ENCODE data around the gene SLC49A3. TPM values are rescaled to one million over a fixed set of nuclear protein-coding genes. Genes with fewer than 3 reads are reported as not detected.

SLC49A3 gene
- total RNA-seq, 4 donors from 2014 or later = 5.9 to 18.0 (median 14.3) TPM

DNA sequence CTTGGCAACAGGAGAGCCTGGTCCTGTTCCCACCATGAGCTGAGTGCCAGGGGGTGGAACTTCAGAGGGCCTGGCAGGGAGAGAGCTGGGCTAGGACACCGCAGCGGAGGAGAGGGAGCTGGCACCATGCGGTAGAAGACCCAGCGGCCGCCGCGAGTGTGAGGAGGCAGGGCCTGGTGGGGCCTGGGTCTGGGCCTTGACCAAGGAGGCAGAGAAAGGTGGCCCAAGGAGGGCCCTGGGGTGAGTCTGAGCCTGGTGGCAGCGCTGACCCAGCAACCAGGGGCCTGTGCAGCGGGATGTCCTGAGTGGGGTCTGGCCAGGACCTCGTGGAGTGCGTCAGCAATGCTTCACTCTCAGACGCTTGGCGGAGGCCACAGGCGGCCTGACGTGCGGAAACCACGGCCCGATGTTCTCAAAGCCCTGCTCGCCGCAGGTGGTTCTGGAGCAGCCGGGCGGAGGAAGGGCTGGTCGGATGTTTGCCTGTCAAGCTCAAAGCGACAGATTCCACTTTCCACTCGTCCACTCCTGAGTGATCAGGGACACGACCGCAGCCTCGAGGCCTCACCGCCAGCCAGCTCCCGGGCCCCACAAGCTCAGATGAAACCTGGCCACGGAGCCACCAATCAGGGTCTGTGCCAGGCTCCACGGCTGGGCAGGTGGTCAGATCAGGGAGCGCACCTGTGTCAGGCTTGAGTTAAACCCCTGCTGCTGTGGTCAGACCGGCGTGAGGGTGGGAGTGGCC lies 35.7 kb downstream of the SLC49A3 start:
- H3K9me3 ChIP-seq = no peaks in the 10 kb centered on the region
- no peaks in the 10 kb centered on the region for H3K36me3 ChIP-seq
- H3K4me1 ChIP-seq = no peaks in the 10 kb centered on the region
- TF ChIP-seq POLR2A (IDR thresholded peaks at IDR 0.05) (no peak), EP300 (IDR thresholded peaks at IDR 0.05) (no peak)
- TF ChIP-seq, protein P1, sequence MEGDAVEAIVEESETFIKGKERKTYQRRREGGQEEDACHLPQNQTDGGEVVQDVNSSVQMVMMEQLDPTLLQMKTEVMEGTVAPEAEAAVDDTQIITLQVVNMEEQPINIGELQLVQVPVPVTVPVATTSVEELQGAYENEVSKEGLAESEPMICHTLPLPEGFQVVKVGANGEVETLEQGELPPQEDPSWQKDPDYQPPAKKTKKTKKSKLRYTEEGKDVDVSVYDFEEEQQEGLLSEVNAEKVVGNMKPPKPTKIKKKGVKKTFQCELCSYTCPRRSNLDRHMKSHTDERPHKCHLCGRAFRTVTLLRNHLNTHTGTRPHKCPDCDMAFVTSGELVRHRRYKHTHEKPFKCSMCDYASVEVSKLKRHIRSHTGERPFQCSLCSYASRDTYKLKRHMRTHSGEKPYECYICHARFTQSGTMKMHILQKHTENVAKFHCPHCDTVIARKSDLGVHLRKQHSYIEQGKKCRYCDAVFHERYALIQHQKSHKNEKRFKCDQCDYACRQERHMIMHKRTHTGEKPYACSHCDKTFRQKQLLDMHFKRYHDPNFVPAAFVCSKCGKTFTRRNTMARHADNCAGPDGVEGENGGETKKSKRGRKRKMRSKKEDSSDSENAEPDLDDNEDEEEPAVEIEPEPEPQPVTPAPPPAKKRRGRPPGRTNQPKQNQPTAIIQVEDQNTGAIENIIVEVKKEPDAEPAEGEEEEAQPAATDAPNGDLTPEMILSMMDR (IDR thresholded peaks at IDR 0.05) = no peak
- H3K4me3 ChIP-seq = no peak overlapping the region
- H3K27me3 ChIP-seq = peaks cover 0 to 37% of the 10 kb centered on the region in 2 donors
- no peak overlapping the region for H3K27ac ChIP-seq
- DNase-seq (ENCODE audit: low spot score in 2 of 2) = no peak
- WGBS, 2 donors = 87 to 88% methylated on average over 25 to 35 of the region's 35 CpGs

DNA sequence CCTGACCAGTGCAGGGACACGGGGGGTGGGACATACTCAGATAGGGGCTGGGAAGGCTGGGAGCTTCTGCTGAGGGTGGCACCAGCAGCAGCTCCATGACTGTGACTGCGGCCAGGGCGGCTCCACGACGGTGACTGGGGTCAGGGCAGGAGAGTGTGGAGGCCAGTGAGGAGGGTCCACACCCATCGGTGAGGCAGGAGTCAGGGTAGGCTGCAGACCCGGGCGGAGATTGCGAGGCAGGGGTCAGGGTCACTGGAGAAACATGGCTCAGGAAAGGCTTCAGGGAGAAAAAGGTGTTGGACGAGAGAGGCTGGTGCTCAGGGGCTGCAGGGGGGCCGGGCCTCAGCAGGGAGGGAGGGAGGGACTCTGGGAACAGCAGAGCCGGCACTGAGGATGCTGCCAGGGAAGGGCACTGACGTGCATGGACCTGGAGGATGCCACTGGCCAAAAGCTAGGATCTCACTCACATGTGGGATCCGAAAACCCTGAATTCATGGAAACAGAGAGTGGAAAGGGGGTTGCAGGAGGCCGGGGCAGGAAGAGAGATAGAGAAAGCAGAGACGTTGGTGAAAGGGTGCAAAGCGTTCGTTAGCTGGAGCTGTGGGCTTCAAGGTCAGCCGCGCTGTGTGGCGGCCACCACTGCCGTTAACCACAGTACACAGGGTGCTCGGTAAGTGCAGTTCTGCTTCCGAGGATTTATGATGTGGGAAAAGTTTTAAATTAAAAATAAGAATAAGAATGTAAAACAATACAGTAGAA lies 36.9 kb downstream of the SLC49A3 start:
- H3K4me3 ChIP-seq = no peak overlapping the region
- WGBS, 2 donors = 58 to 70% methylated on average over 24 of the region's 24 CpGs
- H3K27ac ChIP-seq = no peak overlapping the region
- no peak for DNase-seq (ENCODE audit: low spot score in 2 of 2)
- H3K36me3 ChIP-seq = no peaks in the 10 kb centered on the region
- H3K4me1 ChIP-seq = no peaks in the 10 kb centered on the region
- peaks cover 0 to 47% of the 10 kb centered on the region in 2 donors for H3K27me3 ChIP-seq
- TF ChIP-seq EP300 (IDR thresholded peaks at IDR 0.05) (no peak), POLR2A (IDR thresholded peaks at IDR 0.05) (no peak)
- TF ChIP-seq, protein P1 (IDR thresholded peaks at IDR 0.05) = no peak
- H3K9me3 ChIP-seq = no peaks in the 10 kb centered on the region

DNA sequence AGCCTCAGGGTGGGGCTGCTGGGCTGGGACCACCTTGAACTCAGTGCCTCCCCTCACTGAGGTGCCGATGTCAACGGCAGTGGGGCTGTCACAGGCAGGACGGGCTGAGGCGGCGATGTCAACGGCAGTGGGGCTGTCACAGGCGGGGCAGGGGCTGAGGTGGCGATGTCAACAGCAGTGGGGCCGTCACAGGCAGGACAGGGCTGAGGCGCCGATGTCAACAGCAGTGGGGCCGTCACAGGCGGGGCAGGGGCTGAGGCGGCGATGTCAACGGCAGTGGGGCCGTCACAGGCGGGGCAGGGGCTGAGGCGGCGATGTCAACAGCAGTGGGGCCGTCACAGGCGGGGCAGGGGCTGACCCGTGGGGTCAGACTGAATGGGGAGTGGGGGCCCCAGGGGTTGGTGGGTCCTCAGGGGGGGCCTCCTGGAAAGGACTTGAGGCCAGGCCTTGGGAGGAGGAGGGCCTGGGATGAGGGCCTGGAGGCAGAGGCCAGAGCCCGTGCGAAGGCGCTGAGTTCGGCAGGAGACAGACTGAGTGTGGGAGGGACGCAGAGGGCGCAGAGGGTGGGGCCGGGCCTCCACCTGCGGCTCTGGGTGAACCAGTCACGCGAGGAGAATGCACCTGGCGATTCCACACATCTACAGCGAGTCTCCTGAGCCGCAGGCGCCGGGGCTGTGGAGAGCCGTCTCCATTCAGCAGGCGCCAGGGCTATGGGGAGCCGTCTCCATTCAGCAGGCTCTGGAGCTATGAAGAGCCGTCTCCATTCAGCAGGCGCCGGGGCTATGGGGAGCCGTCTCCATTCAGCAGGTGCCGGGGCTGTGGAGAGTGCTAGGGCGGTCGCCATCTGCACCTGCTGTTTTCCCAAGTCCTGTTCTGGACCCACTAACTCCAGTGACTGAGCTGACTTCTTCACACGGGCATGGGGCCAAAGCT lies 37.7 kb downstream of the SLC49A3 start:
- no peaks in the 10 kb centered on the region for H3K4me1 ChIP-seq
- no peak overlapping the region for H3K27ac ChIP-seq
- H3K27me3 ChIP-seq = peaks cover 0 to 47% of the 10 kb centered on the region in 2 donors
- TF ChIP-seq EP300 (IDR thresholded peaks at IDR 0.05) (no peak), POLR2A (IDR thresholded peaks at IDR 0.05) (no peak)
- TF ChIP-seq, protein P1 (IDR thresholded peaks at IDR 0.05) = no peak
- H3K4me3 ChIP-seq = peak overlapping the region in 2 of 4 donors; percentile 9 to 11
- WGBS, 2 donors = 28 to 34% methylated on average over 39 to 42 of the region's 49 CpGs
- H3K36me3 ChIP-seq = no peaks in the 10 kb centered on the region
- no peaks in the 10 kb centered on the region for H3K9me3 ChIP-seq
- DNase-seq (ENCODE audit: low spot score in 2 of 2) = no peak

DNA sequence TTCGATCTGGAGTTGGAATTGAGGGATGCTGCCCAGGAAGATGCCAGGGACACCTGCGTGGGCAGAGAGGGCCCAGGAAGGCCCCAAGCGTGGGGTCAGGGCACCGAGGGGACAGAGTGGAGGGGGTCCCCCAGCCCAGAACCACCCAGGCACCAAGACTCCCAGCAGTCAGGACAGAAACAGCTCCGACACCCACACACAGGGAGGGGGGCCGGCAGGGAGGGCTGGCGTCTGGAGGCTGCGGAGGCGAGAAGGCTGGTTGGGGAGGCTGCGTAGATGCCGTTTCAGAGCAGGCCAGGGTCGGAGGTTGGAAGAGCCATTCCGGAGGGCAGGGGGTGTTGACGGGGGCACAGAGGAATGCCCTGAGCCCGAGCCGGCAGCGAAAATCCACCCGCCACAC lies 38.5 kb downstream of the SLC49A3 start:
- Histone ChIP-seq H3K9me3 (no peaks in the 10 kb centered on the region), H3K36me3 (no peaks in the 10 kb centered on the region), H3K27ac (no peak overlapping the region), H3K4me1 (no peaks in the 10 kb centered on the region), H3K4me3 (peak overlapping the region in 1 of 4 donors; percentile 11), H3K27me3 (peaks cover 0 to 47% of the 10 kb centered on the region in 2 donors)
- DNase-seq (ENCODE audit: low spot score in 2 of 2) = no peak
- 42 to 59% methylated on average over 17 to 18 of the region's 18 CpGs for WGBS, 2 donors
- TF ChIP-seq EP300 (IDR thresholded peaks at IDR 0.05) (no peak), POLR2A (IDR thresholded peaks at IDR 0.05) (no peak)
- TF ChIP-seq, protein P1 (IDR thresholded peaks at IDR 0.05) = no peak

Data from tibial nerve (tissue), 4 donors.